ENCODE results near the gene KCNK17. TPM values are rescaled to one million over a fixed set of nuclear protein-coding genes. Genes with fewer than 3 reads are reported as not detected.

KCNK17 gene
- total RNA-seq, 1 donor from 2014 or later, result not detected

DNA sequence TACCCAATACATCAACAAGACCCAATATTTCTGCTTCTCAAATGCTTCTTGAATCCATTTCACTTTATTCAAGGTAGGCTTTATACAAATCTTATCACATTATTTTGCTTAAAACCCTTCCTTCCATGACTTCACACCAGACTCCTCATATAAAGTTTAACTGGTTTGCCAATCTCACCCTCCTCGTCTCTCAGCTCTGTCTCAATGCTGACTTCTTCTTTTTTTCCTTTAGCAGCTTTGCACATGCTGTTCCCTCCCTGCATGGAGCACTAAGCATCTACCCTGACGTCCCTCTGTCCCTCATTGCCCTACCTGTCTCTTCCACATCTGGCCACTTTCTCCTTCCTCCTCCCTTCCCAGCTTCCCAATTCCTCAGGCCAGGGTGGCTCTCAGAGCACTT lies 31.4 kb downstream of the KCNK17 start:
- Mint-ChIP-seq H3K4me1 (ENCODE audit: low read depth, unreplicated experiment) (no peaks in the 10 kb centered on the region), H3K27ac (ENCODE audit: unreplicated experiment) (no peak overlapping the region), H3K9me3 (ENCODE audit: unreplicated experiment) (peaks cover 2% of the 10 kb centered on the region), H3K27me3 (ENCODE audit: unreplicated experiment) (peaks cover 1% of the 10 kb centered on the region), H3K4me3 (ENCODE audit: unreplicated experiment) (no peak overlapping the region), H3K36me3 (ENCODE audit: unreplicated experiment) (no peaks in the 10 kb centered on the region)
- TF ChIP-seq, protein P1, sequence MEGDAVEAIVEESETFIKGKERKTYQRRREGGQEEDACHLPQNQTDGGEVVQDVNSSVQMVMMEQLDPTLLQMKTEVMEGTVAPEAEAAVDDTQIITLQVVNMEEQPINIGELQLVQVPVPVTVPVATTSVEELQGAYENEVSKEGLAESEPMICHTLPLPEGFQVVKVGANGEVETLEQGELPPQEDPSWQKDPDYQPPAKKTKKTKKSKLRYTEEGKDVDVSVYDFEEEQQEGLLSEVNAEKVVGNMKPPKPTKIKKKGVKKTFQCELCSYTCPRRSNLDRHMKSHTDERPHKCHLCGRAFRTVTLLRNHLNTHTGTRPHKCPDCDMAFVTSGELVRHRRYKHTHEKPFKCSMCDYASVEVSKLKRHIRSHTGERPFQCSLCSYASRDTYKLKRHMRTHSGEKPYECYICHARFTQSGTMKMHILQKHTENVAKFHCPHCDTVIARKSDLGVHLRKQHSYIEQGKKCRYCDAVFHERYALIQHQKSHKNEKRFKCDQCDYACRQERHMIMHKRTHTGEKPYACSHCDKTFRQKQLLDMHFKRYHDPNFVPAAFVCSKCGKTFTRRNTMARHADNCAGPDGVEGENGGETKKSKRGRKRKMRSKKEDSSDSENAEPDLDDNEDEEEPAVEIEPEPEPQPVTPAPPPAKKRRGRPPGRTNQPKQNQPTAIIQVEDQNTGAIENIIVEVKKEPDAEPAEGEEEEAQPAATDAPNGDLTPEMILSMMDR (IDR thresholded peaks at IDR 0.05; ENCODE audit: partially characterized antibody, unreplicated experiment), result no peak
- DNase-seq, result no peak

DNA sequence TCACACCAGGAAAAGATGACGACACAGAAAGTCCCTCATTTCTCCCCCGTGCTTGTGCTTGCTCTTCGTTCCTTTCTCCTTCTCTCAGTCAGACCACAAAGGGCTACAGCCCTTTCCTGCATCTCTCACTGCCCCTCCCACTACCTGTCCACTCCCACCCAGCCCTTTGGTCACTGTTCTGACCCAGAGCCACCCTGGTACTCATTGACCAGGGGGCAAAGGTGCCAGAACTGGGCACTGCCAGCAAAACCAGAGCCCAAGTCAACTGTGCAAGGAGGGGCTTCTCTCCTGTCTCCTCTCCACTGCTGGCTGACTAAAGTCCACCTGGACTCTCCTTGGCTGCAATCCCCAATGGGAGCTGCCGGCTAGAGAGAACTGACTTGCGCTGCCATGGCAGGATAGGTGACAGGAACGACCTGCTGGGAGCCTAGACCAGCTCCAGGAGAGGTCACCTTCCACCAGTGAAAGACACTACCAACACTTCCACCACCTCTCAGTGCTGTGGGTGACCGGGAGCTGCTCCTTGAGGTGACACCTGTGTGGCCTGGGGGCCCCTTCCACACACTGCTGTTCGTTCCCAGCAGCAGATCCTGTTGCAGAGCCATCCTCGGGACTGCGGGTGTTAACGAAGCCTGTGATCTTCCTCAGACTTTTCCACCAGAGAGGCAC lies 32.8 kb downstream of the KCNK17 start:
- no peak overlapping the region for H3K4me3 Mint-ChIP-seq (ENCODE audit: unreplicated experiment)
- DNase-seq, result no peak
- H3K27me3 Mint-ChIP-seq (ENCODE audit: unreplicated experiment), result peaks cover 1% of the 10 kb centered on the region
- H3K27ac Mint-ChIP-seq (ENCODE audit: unreplicated experiment), result no peak overlapping the region
- TF ChIP-seq, protein P1 (IDR thresholded peaks at IDR 0.05; ENCODE audit: partially characterized antibody, unreplicated experiment), result no peak
- no peaks in the 10 kb centered on the region for H3K4me1 Mint-ChIP-seq (ENCODE audit: low read depth, unreplicated experiment)
- peaks cover 4% of the 10 kb centered on the region for H3K9me3 Mint-ChIP-seq (ENCODE audit: unreplicated experiment)
- H3K36me3 Mint-ChIP-seq (ENCODE audit: unreplicated experiment), result no peaks in the 10 kb centered on the region

DNA sequence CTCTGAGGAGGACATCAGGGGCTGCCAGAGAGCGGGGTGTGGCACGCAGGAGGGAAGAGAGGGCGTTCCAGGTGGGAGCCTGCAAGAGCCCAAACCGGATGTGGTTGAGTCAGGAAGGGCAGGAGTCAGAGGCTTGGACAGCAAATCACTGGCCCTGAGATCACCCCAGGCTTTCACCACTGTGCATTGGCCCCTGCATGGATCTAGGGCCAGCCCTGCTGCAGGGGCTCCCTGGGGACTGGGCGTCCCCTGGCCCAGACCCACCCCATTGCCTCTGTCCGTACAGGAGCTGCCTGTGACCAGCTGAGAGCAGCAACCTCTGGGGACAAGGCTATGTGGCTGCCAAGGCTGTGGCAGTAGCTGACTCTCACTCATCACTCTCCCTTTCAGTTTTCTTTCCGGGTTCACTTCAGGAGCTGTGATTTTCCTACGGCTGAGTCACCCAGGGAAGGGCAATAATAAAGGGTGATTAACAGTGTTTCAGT lies 33.9 kb downstream of the KCNK17 start:
- no peak overlapping the region for H3K27ac Mint-ChIP-seq (ENCODE audit: unreplicated experiment)
- no peak overlapping the region for H3K4me3 Mint-ChIP-seq (ENCODE audit: unreplicated experiment)
- H3K27me3 Mint-ChIP-seq (ENCODE audit: unreplicated experiment), result peaks cover 1% of the 10 kb centered on the region
- no peaks in the 10 kb centered on the region for H3K36me3 Mint-ChIP-seq (ENCODE audit: unreplicated experiment)
- TF ChIP-seq, protein P1 (IDR thresholded peaks at IDR 0.05; ENCODE audit: partially characterized antibody, unreplicated experiment), result no peak
- no peaks in the 10 kb centered on the region for H3K4me1 Mint-ChIP-seq (ENCODE audit: low read depth, unreplicated experiment)
- H3K9me3 Mint-ChIP-seq (ENCODE audit: unreplicated experiment), result peaks cover 6% of the 10 kb centered on the region
- DNase-seq, result no peak

DNA sequence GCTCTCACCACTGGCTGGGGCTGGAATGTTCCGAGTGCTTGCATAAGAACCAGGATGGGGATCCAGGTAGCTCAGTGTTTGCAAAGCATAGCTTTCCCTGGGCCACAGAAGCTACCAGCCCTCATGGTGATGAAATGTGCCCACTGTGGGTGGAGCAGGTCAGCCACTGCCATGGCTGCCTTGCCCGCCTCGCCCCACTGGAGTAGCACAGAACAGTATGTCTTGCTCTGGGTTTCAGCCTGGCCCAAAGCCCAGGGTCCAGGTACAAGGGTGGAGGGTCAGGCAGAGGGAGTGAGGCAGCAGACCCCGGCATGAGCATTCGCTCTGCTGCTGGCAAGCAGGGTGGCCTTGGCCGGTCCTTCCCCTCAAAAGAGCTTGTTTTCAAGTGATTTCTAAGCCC lies 34.7 kb downstream of the KCNK17 start:
- H3K36me3 Mint-ChIP-seq (ENCODE audit: unreplicated experiment), result no peaks in the 10 kb centered on the region
- H3K4me3 Mint-ChIP-seq (ENCODE audit: unreplicated experiment), result no peak overlapping the region

More for the DNA sequence above, 34.7 kb downstream of the KCNK17 start:
- no peak for DNase-seq
- TF ChIP-seq, protein P1 (IDR thresholded peaks at IDR 0.05; ENCODE audit: partially characterized antibody, unreplicated experiment), result no peak
- H3K4me1 Mint-ChIP-seq (ENCODE audit: low read depth, unreplicated experiment), result no peaks in the 10 kb centered on the region
- no peak overlapping the region for H3K27ac Mint-ChIP-seq (ENCODE audit: unreplicated experiment)
- peaks cover 6% of the 10 kb centered on the region for H3K9me3 Mint-ChIP-seq (ENCODE audit: unreplicated experiment)
- H3K27me3 Mint-ChIP-seq (ENCODE audit: unreplicated experiment), result peaks cover 1% of the 10 kb centered on the region

All from glutamatergic neuron (in vitro differentiated cells).